Inflammatory macrophage treated with lipopolysaccharide for 1 hour (primary cell): Measurements from ENCODE around the gene FOLR2.

ENCODE experiments used
- DNase-seq, 2 donors: peaks; one replicate each; pipeline ENCODE4 v3.0.0-alpha.2; 2020 to 2022

Gene FOLR2

GRCh38 chr11:72208281-72208680 lies 8.3 kb upstream of the FOLR2 start:
- peak; percentile 42 to 79 for DNase-seq

GRCh38 chr11:72209101-72209500 lies 7.5 kb upstream of the FOLR2 start:
- DNase-seq = peak; percentile 69 to 87

DNA sequence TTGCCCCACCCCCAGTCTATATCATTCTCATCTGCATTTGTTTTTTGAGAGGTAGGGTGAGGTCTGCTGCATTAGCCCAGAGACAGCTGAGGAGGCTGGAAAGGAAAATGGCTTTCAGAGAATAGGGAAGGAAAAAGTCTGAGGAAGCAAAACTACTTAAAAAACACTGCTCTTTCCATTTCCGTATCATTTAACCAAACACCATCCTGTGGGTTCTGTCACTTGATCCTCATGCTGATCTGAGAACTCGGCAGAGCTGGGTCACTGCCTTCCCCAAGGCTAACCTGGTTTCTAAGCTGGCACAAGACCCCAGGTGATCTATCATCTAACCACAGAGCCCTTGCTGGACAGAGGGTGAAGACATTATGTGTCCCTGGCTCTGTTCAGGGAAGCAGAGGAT lies 1.2 kb downstream of the FOLR2 start:
- DNase-seq = peak in 1 of 2 donors; percentile 26

- DNase-seq = no peak
Measured at GRCh38 chr11:72218251-72218745, 1.7 kb downstream of the FOLR2 start.

DNA sequence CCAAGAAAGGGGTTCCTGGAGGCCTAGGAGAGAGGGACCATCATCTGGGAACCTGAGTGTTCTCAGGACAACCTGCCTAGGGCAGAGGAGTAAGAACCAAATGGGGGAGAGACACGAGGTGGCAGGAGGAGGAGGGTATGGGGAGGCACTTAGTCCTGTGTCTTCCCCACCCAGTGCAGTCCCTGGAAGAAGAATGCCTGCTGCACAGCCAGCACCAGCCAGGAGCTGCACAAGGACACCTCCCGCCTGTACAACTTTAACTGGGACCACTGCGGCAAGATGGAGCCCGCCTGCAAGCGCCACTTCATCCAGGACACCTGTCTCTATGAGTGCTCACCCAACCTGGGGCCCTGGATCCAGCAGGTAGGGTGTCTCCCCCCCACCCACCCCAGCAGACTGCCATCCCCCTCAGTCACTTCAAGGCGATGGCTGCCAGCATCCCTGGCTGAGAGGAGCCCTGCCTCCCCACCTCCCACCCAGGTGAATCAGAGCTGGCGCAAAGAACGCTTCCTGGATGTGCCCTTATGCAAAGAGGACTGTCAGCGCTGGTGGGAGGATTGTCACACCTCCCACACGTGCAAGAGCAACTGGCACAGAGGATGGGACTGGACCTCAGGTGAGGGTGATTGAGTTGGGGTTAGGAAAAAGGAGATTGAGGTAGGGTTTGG lies 4.2 kb downstream of the FOLR2 start:
- no peak for DNase-seq

DNA sequence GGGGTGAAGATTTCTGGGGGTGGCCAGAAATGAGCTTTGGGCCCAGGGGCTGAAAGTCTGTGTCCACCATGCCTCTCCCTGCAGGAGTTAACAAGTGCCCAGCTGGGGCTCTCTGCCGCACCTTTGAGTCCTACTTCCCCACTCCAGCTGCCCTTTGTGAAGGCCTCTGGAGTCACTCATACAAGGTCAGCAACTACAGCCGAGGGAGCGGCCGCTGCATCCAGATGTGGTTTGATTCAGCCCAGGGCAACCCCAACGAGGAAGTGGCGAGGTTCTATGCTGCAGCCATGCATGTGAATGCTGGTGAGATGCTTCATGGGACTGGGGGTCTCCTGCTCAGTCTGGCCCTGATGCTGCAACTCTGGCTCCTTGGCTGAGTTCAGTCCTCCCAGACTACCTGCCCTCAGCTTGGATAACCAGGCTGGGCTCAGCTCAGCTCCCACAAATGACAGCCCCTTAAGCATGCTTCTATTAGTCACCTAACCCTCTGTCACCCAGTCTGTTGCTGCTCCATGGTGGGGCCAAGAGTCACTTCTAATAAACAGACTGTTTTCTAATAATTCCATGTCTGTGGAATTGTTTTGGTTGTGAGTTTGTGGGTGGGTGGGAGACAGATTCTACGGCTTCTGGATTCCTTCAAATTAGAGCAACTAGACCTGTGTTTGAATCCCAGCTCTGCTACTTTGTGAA lies 4.9 kb downstream of the FOLR2 start:
- DNase-seq = peak; percentile 56 to 65

- no peak for DNase-seq
Measured at GRCh38 chr11:72222106-72222891, 5.7 kb downstream of the FOLR2 start.

DNA sequence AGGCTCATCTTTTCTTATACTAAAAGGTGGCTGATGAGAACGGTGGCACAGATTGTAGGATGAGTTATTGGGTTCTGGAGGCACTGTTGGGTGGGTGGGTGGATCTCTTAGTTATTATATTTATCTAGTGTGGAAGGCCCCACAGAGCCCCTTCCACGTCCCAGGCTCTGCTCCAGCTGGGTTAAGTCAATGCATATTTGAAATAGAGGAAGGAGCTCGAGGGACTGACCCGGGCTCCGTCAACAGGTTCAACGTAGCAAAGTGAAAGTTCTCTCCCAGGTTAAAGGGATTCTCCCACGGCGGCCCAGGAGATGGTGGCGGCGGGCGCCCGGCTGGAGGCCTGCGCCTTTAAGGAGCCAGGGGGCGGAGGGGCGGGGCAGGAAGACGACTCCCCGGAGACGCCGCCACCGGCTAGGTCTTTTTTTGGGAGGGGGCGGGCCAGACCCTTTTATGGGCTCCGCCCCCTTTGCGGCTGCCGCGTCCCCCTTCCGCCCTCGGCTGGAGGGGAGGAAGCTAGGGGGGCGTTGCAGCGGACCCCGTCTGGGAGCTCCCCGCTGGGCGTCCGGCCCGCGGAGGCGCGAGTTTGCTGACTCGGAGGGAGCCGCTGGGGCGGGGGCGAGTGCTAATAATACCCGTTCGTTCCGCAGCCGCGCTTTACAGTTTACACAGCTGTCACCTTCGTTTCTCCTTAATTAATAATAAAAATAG lies 6.5 kb downstream of the FOLR2 start:
- DNase-seq = peak; percentile 83 to 90

DNA sequence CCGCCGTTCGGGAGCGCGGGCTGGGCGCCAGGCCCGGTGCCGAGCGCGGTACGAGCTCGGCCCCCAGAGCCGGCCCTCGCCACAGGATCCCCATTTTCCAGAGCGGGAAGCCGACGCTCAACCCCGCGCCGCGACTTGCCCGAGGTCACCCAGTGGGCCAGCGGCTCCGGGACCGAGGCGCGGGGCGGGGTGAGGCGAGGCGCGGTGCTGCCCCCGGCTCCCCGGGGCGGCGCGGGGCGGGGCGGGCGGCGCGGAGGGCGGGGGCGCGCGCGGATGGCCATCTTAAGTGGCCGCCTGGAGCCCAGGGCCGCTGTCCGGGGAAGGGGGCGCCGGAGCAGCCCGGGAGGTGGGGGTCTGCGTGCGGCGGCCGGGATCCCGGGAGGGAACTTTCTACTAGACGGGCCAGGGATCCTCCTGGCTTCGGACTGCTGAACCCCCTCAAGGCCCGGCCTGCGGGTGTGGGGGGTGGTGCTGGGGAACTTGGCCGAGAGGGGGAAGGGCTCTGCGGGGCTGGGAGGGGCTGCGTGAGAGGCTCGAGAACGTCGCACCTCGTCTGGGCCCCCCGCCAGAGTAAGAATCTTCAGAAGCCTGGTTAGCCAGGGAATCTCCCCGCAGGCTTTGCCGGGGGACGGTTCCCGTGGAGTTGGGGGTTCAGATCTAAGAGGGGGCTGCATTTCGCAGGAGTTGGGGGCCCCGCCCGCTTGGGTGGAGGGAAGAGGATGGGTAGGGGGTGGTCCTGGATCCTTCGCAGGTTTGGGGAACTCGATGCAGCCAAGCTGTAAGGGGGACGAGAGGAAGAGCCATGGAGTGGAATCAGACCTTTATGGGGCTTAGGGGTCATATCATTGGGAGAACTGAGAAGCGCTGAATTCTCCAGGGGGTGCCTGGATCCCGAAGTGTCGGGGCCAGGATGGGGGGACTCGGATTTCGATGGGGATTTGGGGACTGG lies 7.3 kb downstream of the FOLR2 start:
- DNase-seq = peak in 1 of 2 donors; percentile 53

- DNase-seq = no peak
Measured at GRCh38 chr11:72224564-72225410, 8.2 kb downstream of the FOLR2 start, which contains the start of gene INPPL1. TSS of gene INPPL1 (plus strand) at chr11:72224767. CDS start at chr11:72224985, 218 bp downstream.

DNA sequence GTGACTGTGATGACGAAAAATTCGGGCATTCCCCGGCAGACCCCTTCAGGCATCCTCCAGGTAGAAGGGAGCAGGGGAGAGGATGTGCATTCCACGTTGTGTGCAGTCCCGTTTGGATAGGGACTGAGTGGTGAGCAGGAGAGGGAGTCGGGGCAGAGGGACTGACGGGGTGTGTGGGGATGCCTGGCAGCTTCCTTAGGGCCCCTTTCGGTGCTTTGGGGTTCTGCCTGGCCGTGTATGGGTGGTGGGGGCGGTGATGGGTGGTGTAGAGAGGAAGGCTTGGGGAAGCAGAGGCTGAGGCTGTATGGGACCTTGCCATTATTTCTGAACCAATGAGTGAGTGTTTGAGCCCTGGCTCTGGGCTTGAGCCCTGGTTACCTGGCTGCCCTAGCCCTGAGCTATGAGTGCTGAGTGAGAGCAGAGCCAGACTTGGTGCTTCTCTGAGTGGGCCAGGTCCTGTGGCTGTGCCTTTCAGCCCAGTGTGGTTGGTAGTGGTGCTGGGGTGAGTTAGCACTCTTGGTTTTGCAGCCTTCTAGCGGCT lies 8.9 kb downstream of the FOLR2 start:
- DNase-seq = no peak

DNA sequence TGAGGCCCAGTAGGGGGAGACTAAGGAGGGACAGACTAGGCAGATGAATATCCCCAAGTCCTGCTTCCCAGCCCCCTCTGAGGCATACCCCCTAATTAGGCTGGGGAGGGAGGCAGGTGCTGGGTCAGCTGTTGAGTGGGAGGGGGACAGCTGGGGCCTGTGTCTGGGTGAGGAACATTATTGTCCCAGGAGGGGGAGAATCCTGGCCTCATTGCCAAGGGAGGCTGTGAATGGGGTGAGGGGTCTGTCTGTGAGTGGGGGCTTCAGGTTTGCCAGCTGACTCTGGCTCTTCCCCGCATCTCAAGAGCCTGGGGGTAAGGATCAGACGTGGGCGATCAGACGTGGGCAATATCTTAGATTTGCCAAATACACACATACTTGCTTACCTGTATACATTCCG lies 10.1 kb downstream of the FOLR2 start:
- no peak for DNase-seq

- no peak for DNase-seq
Measured at GRCh38 chr11:72227316-72228228, 11.0 kb downstream of the FOLR2 start.

GRCh38 chr11:72228229-72228843 lies 11.7 kb downstream of the FOLR2 start:
- DNase-seq = no peak

- no peak for DNase-seq
Measured at GRCh38 chr11:72228844-72229231, 12.2 kb downstream of the FOLR2 start.

- no peak for DNase-seq
Measured at GRCh38 chr11:72229336-72229924, 12.8 kb downstream of the FOLR2 start.

- DNase-seq = no peak
Measured at GRCh38 chr11:72229925-72230763, 13.6 kb downstream of the FOLR2 start.
